Measurements from ENCODE around the gene MYO16. TPM values are rescaled to one million over a fixed set of nuclear protein-coding genes. Genes with fewer than 3 reads are reported as not detected.
A peak's percentile ranks its signal among the peaks of the same experiment; 100 is the strongest.
"Not testable (repeated sequence)": the region's sequence is repeated elsewhere in the genome, so short reads cannot be mapped to it uniquely, and the experiment has no call there.

Gene MYO16
- total RNA-seq, 6 experiments from 2014 or later, result not detected

DNA sequence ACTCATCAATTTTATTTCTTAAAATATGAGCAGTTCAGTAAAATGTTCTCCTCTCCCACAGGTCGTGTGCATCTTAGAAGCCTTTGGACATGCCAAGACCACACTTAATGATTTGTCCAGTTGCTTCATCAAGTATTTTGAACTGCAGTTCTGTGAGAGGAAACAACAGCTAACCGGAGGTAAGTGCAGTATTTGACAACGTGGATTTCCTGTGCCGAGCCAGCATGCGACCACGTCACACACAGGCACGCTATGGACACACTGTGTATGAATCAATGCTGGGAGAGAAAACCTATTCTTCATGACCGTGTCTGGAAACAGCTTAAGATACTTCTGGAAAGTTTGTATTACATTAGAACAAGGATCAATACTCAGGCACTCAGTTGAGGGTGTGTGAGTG, 268.5 kb downstream of the MYO16 start:
- DNase-seq, result no peak
- peaks cover 6% of the 10 kb centered on the region; the same call in 1 of the 2 replicates for H3K9me3 Mint-ChIP-seq
- H3K4me1 Mint-ChIP-seq (ENCODE audit: low read depth), result peaks cover 16% of the 10 kb centered on the region
- no peaks in the 10 kb centered on the region for H3K36me3 Mint-ChIP-seq (ENCODE audit: low read depth)
- no peak overlapping the region for H3K27ac Mint-ChIP-seq
- peaks cover 18% of the 10 kb centered on the region for H3K27me3 Mint-ChIP-seq (ENCODE audit: insufficient read depth)
- TF ChIP-seq, protein P1, sequence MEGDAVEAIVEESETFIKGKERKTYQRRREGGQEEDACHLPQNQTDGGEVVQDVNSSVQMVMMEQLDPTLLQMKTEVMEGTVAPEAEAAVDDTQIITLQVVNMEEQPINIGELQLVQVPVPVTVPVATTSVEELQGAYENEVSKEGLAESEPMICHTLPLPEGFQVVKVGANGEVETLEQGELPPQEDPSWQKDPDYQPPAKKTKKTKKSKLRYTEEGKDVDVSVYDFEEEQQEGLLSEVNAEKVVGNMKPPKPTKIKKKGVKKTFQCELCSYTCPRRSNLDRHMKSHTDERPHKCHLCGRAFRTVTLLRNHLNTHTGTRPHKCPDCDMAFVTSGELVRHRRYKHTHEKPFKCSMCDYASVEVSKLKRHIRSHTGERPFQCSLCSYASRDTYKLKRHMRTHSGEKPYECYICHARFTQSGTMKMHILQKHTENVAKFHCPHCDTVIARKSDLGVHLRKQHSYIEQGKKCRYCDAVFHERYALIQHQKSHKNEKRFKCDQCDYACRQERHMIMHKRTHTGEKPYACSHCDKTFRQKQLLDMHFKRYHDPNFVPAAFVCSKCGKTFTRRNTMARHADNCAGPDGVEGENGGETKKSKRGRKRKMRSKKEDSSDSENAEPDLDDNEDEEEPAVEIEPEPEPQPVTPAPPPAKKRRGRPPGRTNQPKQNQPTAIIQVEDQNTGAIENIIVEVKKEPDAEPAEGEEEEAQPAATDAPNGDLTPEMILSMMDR (IDR thresholded peaks at IDR 0.05), result no peak
- H3K4me3 Mint-ChIP-seq, result no peak overlapping the region

DNA sequence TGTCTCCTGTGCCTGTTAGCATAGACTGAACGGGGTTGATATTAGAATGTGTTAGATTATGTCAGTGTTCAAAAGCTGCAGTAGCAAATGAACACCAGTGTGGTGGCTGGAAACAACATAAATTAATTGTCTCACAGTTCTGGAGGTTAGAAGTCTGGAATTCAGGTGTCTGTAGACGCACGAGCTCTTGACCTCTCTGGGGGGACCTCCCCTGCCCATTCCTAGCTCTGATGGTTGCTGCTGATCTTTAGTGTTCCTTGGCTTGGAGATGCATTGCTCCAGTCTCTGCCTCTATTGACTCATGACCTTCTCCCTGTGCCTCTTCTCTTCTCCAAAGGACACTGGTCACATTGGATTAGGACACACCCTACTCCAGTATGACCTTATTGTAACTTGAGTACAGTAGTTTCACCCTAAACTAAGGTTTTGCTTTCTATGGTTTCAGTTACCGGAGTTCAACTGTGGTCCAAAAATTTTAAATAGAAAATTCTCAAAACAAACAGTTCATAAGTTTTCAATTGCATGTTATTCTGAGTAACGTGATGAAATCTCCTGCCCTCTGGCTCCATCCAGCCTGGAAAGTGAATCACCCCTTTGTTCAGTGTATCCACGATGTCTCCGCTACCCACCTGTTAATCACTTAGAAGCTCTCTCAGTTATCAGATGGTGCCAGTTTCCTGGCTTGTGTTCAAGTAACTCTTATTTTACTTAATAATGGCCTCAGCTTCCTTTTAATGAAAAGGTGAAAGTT, 273.2 kb downstream of the MYO16 start:
- TF ChIP-seq, protein P1 (IDR thresholded peaks at IDR 0.05), result no peak
- no peak overlapping the region for H3K4me3 Mint-ChIP-seq
- no peaks in the 10 kb centered on the region for H3K36me3 Mint-ChIP-seq (ENCODE audit: low read depth)
- H3K4me1 Mint-ChIP-seq (ENCODE audit: low read depth), result 0 out of 2 replicates have a peak, but pooled peaks cover 7% of the 10 kb centered on the region
- H3K9me3 Mint-ChIP-seq, result peaks cover 6% of the 10 kb centered on the region; the same call in 1 of the 2 replicates
- H3K27me3 Mint-ChIP-seq (ENCODE audit: insufficient read depth), result peaks cover 13% of the 10 kb centered on the region
- DNase-seq, result no peak
- H3K27ac Mint-ChIP-seq, result no peak overlapping the region

DNA sequence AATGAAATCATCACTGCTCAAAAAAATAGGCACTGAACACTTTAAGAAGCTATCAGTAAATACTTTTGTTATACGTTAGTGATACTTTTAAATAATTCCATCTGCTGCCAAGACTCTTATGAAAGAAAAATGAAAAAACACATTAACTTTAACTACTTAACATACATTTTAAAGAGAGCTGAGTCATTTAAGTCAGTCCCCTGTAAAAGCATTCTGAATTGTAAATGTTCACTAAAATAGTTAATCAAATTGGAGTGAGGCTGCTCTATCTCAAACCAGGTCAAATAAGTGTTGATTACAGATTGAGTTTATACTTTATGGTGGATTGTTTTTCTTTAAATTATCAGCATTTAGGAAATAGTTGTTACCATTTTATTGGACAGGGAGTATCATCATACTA, 274.2 kb downstream of the MYO16 start:
- 0 out of 2 replicates have a peak, but pooled peaks cover 7% of the 10 kb centered on the region for H3K4me1 Mint-ChIP-seq (ENCODE audit: low read depth)
- DNase-seq, result no peak
- peaks cover 6% of the 10 kb centered on the region; the same call in 1 of the 2 replicates for H3K9me3 Mint-ChIP-seq
- H3K36me3 Mint-ChIP-seq (ENCODE audit: low read depth), result no peaks in the 10 kb centered on the region
- TF ChIP-seq, protein P1 (IDR thresholded peaks at IDR 0.05), result no peak
- no peak overlapping the region for H3K27ac Mint-ChIP-seq
- no peak overlapping the region for H3K4me3 Mint-ChIP-seq
- peaks cover 13% of the 10 kb centered on the region for H3K27me3 Mint-ChIP-seq (ENCODE audit: insufficient read depth)

GRCh38 chr13:108911807-108912206, 282.4 kb downstream of the MYO16 start:
- Mint-ChIP-seq H3K4me1 (ENCODE audit: low read depth) (peaks cover 19% of the 10 kb centered on the region), H3K27me3 (ENCODE audit: insufficient read depth) (peaks cover 2% of the 10 kb centered on the region; the same call in 1 of the 2 replicates), H3K9me3 (no peaks in the 10 kb centered on the region), H3K36me3 (ENCODE audit: low read depth) (no peaks in the 10 kb centered on the region), H3K27ac (no peak overlapping the region), H3K4me3 (no peak overlapping the region)
- TF ChIP-seq, protein P1 (IDR thresholded peaks at IDR 0.05), result no peak
- DNase-seq, result no peak

GRCh38 chr13:108913731-108914130, 284.3 kb downstream of the MYO16 start:
- H3K4me1 Mint-ChIP-seq (ENCODE audit: low read depth), result peaks cover 32% of the 10 kb centered on the region
- not testable (repeated sequence) for H3K4me3 Mint-ChIP-seq; DNase-seq; H3K27ac Mint-ChIP-seq; H3K9me3 Mint-ChIP-seq; H3K36me3 Mint-ChIP-seq (ENCODE audit: low read depth); H3K27me3 Mint-ChIP-seq (ENCODE audit: insufficient read depth)

DNA sequence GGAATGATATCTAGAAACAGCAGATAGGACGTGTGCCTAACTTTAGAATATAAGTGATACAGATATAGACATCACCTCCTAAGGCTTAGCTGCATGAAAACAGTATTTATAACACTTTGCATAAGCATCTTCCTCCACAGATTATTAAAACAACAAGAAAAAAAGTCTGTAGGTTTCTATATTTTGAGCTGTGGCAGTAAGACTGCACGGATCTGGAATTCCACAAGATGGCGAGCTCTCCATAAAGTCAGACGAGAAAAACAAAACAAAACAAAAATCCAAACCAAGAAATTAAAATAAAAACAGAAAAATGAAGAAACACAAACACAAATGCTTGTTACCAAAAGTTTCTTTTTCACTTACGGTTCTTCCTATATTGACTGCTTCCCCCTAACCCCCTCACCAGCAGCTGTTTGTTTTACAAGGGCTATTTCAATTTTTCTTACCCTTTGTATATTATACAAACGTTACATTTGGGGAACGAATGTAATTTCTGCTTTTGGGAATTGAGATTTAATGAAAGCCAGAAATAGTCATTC, 285.8 kb downstream of the MYO16 start:
- peaks cover 43% of the 10 kb centered on the region for H3K4me1 Mint-ChIP-seq (ENCODE audit: low read depth)
- peak overlapping the region; percentile 75 for H3K27ac Mint-ChIP-seq
- TF ChIP-seq, protein P1 (IDR thresholded peaks at IDR 0.05), result peak; percentile 79
- peak overlapping the region; percentile 82 for H3K4me3 Mint-ChIP-seq
- DNase-seq, result peak; percentile 44
- H3K27me3 Mint-ChIP-seq (ENCODE audit: insufficient read depth), result peaks cover 3% of the 10 kb centered on the region; the same call in 1 of the 2 replicates
- no peaks in the 10 kb centered on the region for H3K36me3 Mint-ChIP-seq (ENCODE audit: low read depth)
- H3K9me3 Mint-ChIP-seq, result no peaks in the 10 kb centered on the region

Measured in HFFc6 (cell line).